ENCODE measurements around the gene PRKG1. TPM values are rescaled to one million over a fixed set of nuclear protein-coding genes. Genes with fewer than 3 reads are reported as not detected.

Gene PRKG1
- total RNA-seq, 1 donor from 2014 or later = 26.4 TPM

GRCh38 chr10:52300599-52301277, 1226.5 kb downstream of the PRKG1 start:
- Histone ChIP-seq H4K20me1 (ENCODE audit: low read depth) (no peaks in the 10 kb centered on the region), H3K79me2 (ENCODE audit: low read depth) (no peaks in the 10 kb centered on the region), H2AFZ (replicated peaks) (no peak overlapping the region), H3K4me3 (no peak overlapping the region), H3K9ac (no peak overlapping the region), H3K36me3 (no peaks in the 10 kb centered on the region), H3F3A (ENCODE audit: low read depth) (peaks cover 6% of the 10 kb centered on the region), H3K4me2 (no peak overlapping the region), H3K9me3 (ENCODE audit: low read depth) (no peaks in the 10 kb centered on the region), H3K27ac (no peak overlapping the region), H3K27me3 (no peaks in the 10 kb centered on the region), H3K4me1 (no peaks in the 10 kb centered on the region)
- Mint-ChIP-seq H3K36me3 (no peaks in the 10 kb centered on the region), H3K4me1 (no peaks in the 10 kb centered on the region), H3K9me3 (no peaks in the 10 kb centered on the region), H3K4me3 (no peak overlapping the region), H3K27me3 (ENCODE audit: insufficient read depth, low read depth) (no peaks in the 10 kb centered on the region), H3K27ac (no peak overlapping the region)
- TF ChIP-seq EZH2phosphoT487 (IDR thresholded peaks at IDR 0.05) = no peak
- no peak for DNase-seq (ENCODE audit: low spot score)

GRCh38 chr10:52308251-52309031, 1234.2 kb downstream of the PRKG1 start:
- Histone ChIP-seq H3K4me2 (peak overlapping the region; percentile 83), H3K4me3 (peak overlapping the region; percentile 54), H3K9ac (no peak overlapping the region), H3K36me3 (no peaks in the 10 kb centered on the region), H4K20me1 (ENCODE audit: low read depth) (peaks cover 7% of the 10 kb centered on the region), H2AFZ (replicated peaks) (peak overlapping the region; percentile 81), H3K27ac (no peak overlapping the region), H3F3A (ENCODE audit: low read depth) (peaks cover 28% of the 10 kb centered on the region), H3K4me1 (peaks cover 26% of the 10 kb centered on the region), H3K27me3 (peaks cover 48% of the 10 kb centered on the region), H3K79me2 (ENCODE audit: low read depth) (no peaks in the 10 kb centered on the region), H3K9me3 (ENCODE audit: low read depth) (no peaks in the 10 kb centered on the region)
- H3K4me1 Mint-ChIP-seq = peaks cover 42% of the 10 kb centered on the region
- H3K36me3 Mint-ChIP-seq = no peaks in the 10 kb centered on the region
- peak overlapping the region; percentile 95 for H3K27ac Mint-ChIP-seq
- no peaks in the 10 kb centered on the region for H3K9me3 Mint-ChIP-seq
- DNase-seq (ENCODE audit: low spot score) = peak; percentile 92
- peak overlapping the region; percentile 87 for H3K4me3 Mint-ChIP-seq
- no peaks in the 10 kb centered on the region for H3K27me3 Mint-ChIP-seq (ENCODE audit: insufficient read depth, low read depth)
- TF ChIP-seq CTCF (IDR thresholded peaks at IDR 0.05) = peak; percentile 83
- peak; percentile 42 for TF ChIP-seq EZH2 (IDR thresholded peaks at IDR 0.05)
- peak; percentile 28 for TF ChIP-seq EZH2phosphoT487 (IDR thresholded peaks at IDR 0.05)

GRCh38 chr10:52312942-52313255, 1238.6 kb downstream of the PRKG1 start:
- no peak overlapping the region for H3K9ac ChIP-seq
- H3K36me3 Mint-ChIP-seq = peaks cover 9% of the 10 kb centered on the region
- H3K27ac ChIP-seq = no peak overlapping the region
- H3F3A ChIP-seq (ENCODE audit: low read depth) = peaks cover 28% of the 10 kb centered on the region
- H3K4me1 Mint-ChIP-seq = peaks cover 59% of the 10 kb centered on the region
- peak overlapping the region; percentile 78 for H3K4me2 ChIP-seq
- DNase-seq (ENCODE audit: low spot score) = no peak
- peaks cover 28% of the 10 kb centered on the region for H3K4me1 ChIP-seq
- H4K20me1 ChIP-seq (ENCODE audit: low read depth) = peaks cover 7% of the 10 kb centered on the region
- H3K27me3 ChIP-seq = peaks cover 91% of the 10 kb centered on the region
- no peak overlapping the region for H2AFZ ChIP-seq (replicated peaks)
- H3K4me3 ChIP-seq = peak overlapping the region; percentile 57
- no peaks in the 10 kb centered on the region for H3K27me3 Mint-ChIP-seq (ENCODE audit: insufficient read depth, low read depth)
- no peaks in the 10 kb centered on the region for H3K36me3 ChIP-seq
- H3K79me2 ChIP-seq (ENCODE audit: low read depth) = peaks cover 5% of the 10 kb centered on the region
- no peaks in the 10 kb centered on the region for H3K9me3 ChIP-seq (ENCODE audit: low read depth)
- peak overlapping the region; percentile 87 for H3K4me3 Mint-ChIP-seq
- H3K9me3 Mint-ChIP-seq = no peaks in the 10 kb centered on the region
- H3K27ac Mint-ChIP-seq = peak overlapping the region; percentile 42
- TF ChIP-seq EZH2 (IDR thresholded peaks at IDR 0.05) = no peak
- no peak for TF ChIP-seq CTCF (IDR thresholded peaks at IDR 0.05)
- TF ChIP-seq EZH2phosphoT487 (IDR thresholded peaks at IDR 0.05) = no peak
